C4-2B (cell line): Measurements from ENCODE around the gene SPINDOC.

Source experiments
- CTCF ChIP-seq: fragments of 450-650 bp; conservative IDR thresholded peaks from 2 replicates; pipeline ENCODE4 v1.5.1; 2017; ENCODE audit warnings: mild to moderate bottlenecking
- ZFX ChIP-seq: fragments of 450-650 bp; IDR thresholded peaks from 2 replicates; pipeline ENCODE4 v1.6.1; 2017

DNA sequence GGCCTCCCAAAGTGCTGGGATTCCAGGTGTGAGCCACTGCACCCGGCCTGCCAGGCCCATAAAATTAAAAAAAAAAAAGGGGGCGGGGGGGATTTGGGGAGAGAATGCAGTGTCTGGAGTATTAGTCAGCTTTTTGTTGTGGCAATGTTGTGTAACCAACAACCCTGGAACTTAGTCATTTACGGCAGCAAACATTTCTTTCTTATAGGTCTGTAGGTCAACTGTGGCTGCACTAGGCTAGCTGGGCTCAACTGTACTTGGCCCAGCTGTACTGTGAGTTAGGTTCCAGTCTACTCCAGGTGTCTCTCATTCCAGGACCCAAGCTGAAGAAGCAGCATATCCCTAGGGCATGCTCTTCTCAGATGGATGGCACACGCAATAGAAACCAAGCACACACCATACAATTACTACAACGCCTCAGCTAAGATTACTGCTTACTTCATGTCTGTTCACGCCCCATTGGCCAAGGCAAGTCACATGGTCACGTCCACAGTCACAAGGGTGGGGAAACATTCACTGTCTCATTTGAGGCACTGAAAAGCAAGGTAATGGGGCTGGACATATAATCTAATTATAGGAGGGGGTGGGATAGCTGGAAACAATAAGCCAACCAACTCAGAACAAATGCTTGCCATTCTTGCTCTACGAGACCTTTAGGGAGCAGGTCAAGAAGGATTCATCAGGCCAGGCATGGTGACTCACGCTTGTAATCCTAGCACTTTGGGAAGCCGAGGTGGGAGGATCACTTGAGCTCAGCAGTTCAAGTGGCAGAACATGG is 10.4 kb upstream of the SPINDOC start:
- TF ChIP-seq CTCF (no peak), ZFX (no peak)
